ENCODE data around the gene MDM2.

GRCh38 chr12:68878283-68878682 lies 70.3 kb downstream of the MDM2 start:
- no peak for TF ChIP-seq CTCF (IDR thresholded peaks at IDR 0.05)
- no peak for TF ChIP-seq EZH2 (IDR thresholded peaks at IDR 0.05; ENCODE audit: borderline replicate concordance, insufficient read depth, low read depth, low read length, poor library complexity, severe bottlenecking)
